Memory B cell (primary cell): ENCODE measurements around the gene CLPSL2.

Source experiments
- ATAC-seq: fragments of 150-1000 bp; cut with Tn5 transposase; 2 replicates; pipeline ENCODE4 v1.10.0; 2021; ENCODE audit warnings: low read depth, mild to moderate bottlenecking, moderate library complexity
- DNase-seq, 2 donors: peaks; one replicate each; pipeline ENCODE4 v3.0.0; 2022; ENCODE audit warnings: low spot score in 2 of 2
- H3K27ac Mint-ChIP-seq: one replicate; pipeline ENCODE4 v1.8.0; 2022; ENCODE audit warnings: mild to moderate bottlenecking, moderate library complexity, mixed read lengths
- H3K27me3 Mint-ChIP-seq: one replicate; pipeline ENCODE4 v1.8.0; 2022; ENCODE audit warnings: mixed read lengths
- H3K36me3 Mint-ChIP-seq: one replicate; pipeline ENCODE4 v1.8.0; 2022; ENCODE audit warnings: mild to moderate bottlenecking, mixed read lengths
- H3K4me1 Mint-ChIP-seq: one replicate; pipeline ENCODE4 v1.8.0; 2022; ENCODE audit warnings: mixed read lengths
- H3K4me3 Mint-ChIP-seq: one replicate; pipeline ENCODE4 v1.8.0; 2022; ENCODE audit warnings: mild to moderate bottlenecking, moderate library complexity, mixed read lengths
- H3K9me3 Mint-ChIP-seq: one replicate; pipeline ENCODE4 v1.8.0; 2022; ENCODE audit warnings: mixed read lengths

Gene CLPSL2

DNA sequence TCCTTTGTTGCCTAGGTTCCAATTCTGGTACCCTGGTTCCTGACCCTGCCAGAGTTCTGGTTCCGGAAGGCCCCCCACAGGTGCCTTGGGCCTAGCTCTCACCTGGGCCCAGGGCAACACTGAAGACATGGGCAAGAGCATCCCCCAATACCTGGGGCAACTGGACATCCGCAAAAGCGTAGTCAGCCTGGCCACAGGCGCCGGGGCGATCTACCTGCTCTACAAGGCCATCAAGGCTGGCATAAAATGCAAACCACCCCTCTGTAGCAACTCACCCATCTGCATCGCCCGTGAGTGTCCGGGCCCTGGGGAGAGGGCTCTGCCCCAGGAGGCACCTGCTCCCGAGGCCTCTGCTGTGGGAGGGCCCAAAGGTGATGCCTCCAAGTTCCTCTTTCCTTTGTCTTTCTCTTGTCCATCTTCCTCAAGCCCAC, 39.4 kb upstream of the CLPSL2 start, which contains the start of gene ARMC12:
Gene ARMC12 (plus strand): TSS at position 51 of the 431 bp plus-strand sequence. CDS start 77 bp downstream, at position 128.
- no peak within 1 kb of the TSS for H3K4me3 Mint-ChIP-seq
- H3K4me1 Mint-ChIP-seq, result peaks cover 14% of the 10 kb centered on the region
- no peaks in the 10 kb centered on the region for H3K36me3 Mint-ChIP-seq
- no peak for ATAC-seq
- H3K27me3 Mint-ChIP-seq, result no peaks in the 10 kb centered on the region
- DNase-seq, result no peak
- no peak within 1 kb of the TSS for H3K27ac Mint-ChIP-seq
- no peaks in the 10 kb centered on the region for H3K9me3 Mint-ChIP-seq

DNA sequence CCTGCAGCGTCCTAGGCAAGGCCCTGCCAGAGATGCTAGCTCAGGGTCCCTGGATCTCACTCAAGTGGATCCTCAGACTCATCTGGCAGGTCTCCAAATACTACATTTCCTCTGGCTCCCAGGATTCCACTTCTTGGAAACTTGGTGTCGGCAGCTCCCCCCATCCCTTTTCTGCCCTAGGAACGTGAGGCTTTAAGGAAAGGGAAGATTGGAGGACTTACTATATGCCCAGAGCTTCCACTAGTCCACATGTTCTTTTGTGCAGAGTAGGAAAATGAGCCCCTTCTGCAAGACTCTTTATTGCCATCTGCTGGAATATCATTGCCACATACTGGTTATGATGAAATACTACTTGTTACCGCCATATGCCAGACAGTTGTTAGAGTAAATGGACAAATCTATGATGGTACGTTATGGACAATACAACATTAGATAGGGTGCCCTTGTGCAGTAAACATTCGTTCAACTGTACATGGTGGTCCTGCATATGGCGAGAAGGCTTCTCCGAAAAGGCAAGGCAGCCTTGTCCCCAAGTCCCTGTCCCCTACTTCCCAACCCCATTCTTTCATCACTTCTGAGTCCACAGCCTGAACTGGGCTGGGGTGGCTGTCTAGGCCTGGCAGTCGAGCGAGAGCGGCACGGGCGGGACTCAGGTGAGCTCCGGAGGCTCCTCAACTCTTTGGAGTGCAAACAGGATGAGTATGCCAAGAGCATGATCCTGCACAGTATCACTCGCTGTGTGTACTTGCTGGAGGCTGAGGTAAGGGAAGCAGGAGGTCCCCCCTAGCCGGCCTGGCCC, 38.8 kb upstream of the CLPSL2 start:
- DNase-seq (peak in 1 of 2 donors; percentile 66), ATAC-seq (peak; percentile 82)
- Mint-ChIP-seq H3K4me3 (no peak overlapping the region), H3K4me1 (peaks cover 9% of the 10 kb centered on the region), H3K9me3 (no peaks in the 10 kb centered on the region), H3K27me3 (no peaks in the 10 kb centered on the region), H3K36me3 (no peaks in the 10 kb centered on the region), H3K27ac (no peak overlapping the region)

DNA sequence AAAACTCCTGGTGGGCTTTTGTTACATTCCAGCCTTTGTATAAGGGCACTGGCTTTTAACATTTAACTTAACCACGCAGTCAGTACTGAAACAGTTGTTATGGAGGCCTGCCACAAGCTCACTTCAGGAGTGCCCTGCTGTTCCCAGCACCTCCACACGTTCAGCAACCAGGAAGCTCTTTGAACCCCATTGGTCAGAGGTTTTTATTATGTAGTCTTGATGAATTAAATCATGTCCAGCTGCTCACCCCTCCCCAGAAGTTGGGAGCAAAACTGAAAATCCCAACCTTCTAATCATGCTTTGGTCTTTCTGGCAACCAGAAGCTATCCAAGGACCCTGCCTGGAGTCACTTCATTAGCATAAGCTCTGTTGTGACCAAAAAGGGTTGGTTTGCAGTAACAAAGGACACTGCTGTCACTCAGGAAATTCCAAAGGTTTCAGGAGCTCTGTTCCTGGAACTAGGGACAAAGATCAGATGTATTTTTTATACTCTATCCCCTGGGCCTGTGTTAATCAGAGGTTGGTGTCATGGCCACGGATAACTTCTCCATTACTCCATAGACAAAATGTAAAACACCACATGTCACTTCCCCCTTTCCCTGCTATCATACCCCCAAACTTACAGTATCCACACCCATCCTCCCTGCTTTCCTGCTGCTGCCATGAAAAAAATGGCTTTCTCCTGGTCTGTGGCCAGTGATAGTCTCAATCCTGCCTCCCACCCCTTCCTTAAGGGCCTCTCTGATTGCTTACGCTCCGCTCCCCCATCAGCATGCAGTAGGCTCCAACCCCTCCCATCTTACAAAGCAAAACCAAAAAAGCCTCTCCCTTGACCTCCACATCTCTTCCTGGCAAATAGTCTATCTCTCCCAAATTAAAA, 36.5 kb upstream of the CLPSL2 start:
- Mint-ChIP-seq H3K9me3 (no peaks in the 10 kb centered on the region), H3K4me1 (peaks cover 9% of the 10 kb centered on the region), H3K27ac (no peak overlapping the region), H3K36me3 (no peaks in the 10 kb centered on the region), H3K4me3 (no peak overlapping the region), H3K27me3 (no peaks in the 10 kb centered on the region)
- no peak for ATAC-seq
- DNase-seq, result no peak

DNA sequence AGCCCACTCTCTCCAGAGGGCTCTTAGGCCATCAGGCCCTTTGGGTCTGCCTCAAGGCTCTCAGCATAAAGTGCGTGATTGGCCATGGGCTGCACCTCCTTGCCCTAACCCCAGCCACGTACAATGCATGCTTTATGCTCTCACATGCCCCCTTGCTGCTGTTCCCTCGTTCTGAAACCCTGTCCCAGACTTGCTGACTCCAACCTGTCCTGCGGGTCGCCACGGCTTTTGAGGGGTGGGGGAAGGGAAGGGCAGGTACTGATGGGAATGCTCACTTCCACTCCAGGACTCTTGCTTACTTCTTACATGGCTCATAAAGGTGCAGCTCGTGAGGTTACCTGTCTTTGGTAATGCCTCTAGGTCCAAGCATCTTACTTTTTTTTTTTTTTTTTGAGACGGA, 33.6 kb upstream of the CLPSL2 start:
- no peak for ATAC-seq
- no peaks in the 10 kb centered on the region for H3K27me3 Mint-ChIP-seq

DNA sequence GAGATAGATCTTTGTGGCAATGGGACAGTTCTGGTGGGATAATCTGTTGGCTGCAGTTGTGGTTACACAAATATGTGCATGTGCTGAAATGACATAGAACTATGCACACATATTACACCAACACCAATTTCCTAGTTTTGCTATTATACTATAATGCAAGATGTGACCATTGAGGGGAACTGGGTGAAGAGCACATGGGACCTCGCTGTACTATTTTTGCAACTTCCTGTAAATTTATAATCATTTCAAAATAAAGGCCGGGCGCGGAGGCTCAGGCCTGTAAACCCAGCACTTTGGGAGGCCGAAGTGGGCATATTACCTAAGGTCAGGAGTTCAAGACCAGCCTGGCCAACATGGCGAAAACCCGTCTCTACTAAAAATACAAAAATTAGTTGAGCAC, 30.9 kb upstream of the CLPSL2 start:
- ATAC-seq, result no peak
- DNase-seq, result no peak
- Mint-ChIP-seq H3K4me3 (no peak overlapping the region), H3K9me3 (peaks cover 6% of the 10 kb centered on the region), H3K4me1 (no peaks in the 10 kb centered on the region), H3K27me3 (peaks cover 3% of the 10 kb centered on the region), H3K36me3 (peaks cover 3% of the 10 kb centered on the region), H3K27ac (no peak overlapping the region)

More for the DNA sequence above, 33.6 kb upstream of the CLPSL2 start:
- H3K9me3 Mint-ChIP-seq, result peaks cover 3% of the 10 kb centered on the region
- H3K4me1 Mint-ChIP-seq, result no peaks in the 10 kb centered on the region
- H3K36me3 Mint-ChIP-seq, result no peaks in the 10 kb centered on the region
- no peak overlapping the region for H3K4me3 Mint-ChIP-seq
- DNase-seq, result no peak
- H3K27ac Mint-ChIP-seq, result no peak overlapping the region

DNA sequence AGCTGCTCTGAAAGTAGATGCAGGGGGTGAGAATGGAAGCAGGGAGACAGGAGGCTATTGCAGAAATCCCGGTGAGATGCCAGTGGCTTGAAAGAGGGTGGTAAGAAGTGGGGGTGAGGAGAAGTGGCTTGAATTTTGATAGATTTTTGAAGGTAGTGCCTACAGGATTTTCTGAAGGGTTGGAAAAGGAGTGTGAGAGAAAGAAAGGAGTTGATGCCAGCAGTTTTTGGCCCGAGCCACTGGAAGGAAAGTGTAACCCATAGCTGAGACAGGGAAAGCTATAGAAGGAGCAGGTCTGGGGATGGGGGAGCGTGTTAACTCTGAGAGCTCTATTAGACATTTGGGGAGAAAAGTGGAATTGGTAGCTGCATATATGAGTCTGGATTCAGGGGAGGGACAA, 29.9 kb upstream of the CLPSL2 start:
- H3K27me3 Mint-ChIP-seq, result peaks cover 3% of the 10 kb centered on the region
- H3K9me3 Mint-ChIP-seq, result peaks cover 6% of the 10 kb centered on the region
- no peak overlapping the region for H3K27ac Mint-ChIP-seq
- DNase-seq (no peak), ATAC-seq (no peak)
- H3K4me1 Mint-ChIP-seq, result no peaks in the 10 kb centered on the region
- H3K36me3 Mint-ChIP-seq, result peaks cover 3% of the 10 kb centered on the region
- no peak overlapping the region for H3K4me3 Mint-ChIP-seq

DNA sequence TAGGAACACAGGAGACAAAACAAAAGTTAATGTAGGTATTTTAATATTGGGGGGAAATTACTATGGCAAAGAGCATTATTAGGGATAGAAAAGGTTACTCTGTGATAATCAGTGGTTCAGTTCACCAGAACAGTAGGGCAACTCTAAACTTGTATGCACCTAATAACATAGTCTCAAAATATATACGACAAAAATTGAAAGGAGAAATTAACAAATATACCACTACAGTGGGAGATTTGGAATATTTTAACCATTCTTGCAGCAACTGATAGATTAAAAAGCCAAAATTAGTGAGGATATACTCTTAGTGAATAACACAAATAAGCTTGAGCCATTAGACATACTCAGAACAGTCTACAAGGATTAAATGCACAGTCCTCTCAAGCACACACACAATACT, 28.5 kb upstream of the CLPSL2 start:
- Mint-ChIP-seq H3K4me1 (no peaks in the 10 kb centered on the region), H3K27me3 (peaks cover 5% of the 10 kb centered on the region), H3K27ac (no peak overlapping the region), H3K9me3 (peaks cover 6% of the 10 kb centered on the region), H3K36me3 (peaks cover 3% of the 10 kb centered on the region), H3K4me3 (no peak overlapping the region)
- DNase-seq (no peak), ATAC-seq (no peak)

DNA sequence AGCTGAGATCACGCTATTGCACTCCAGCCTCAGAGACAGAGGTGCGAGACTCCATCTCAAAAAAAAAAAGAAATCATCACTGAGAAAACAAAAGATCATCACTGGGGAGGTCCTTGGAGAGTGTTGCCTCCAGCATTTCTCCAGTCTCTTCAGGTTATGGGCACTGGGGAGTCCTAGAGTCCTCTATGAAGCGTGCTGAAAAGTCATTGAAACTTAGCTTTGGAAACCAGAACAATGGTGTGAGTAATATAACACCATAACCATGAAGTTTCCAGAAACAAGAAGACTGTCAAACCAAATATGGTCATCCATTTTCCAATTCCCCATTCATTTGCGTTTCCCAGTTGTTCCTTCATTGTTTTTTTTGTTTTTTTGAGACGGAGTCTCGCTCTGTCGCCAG, 25.8 kb upstream of the CLPSL2 start:
- Mint-ChIP-seq H3K4me1 (no peaks in the 10 kb centered on the region), H3K36me3 (peaks cover 3% of the 10 kb centered on the region), H3K27me3 (peaks cover 5% of the 10 kb centered on the region), H3K4me3 (no peak overlapping the region), H3K9me3 (peaks cover 6% of the 10 kb centered on the region), H3K27ac (no peak overlapping the region)
- ATAC-seq, result no peak
- no peak for DNase-seq

DNA sequence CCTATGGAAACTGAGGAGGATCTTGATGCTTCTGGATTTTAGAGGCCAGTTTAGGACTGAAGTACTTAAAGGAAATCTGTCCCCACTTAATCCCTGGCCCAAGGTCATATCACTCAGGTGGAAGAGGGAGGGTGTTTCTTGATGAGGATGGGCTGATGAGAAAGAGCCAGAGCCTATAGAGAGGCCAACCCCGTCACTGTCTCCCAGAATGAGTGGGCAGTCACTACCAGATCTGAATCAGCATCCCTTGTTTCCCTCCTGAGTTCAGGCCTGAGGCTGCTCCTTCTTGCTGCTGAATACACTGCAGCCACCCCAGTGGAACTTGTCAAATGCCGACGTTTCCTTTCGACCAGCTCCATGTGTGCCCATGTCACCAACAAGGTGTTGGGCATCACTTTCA, 24.8 kb upstream of the CLPSL2 start:
- Mint-ChIP-seq H3K27ac (no peak overlapping the region), H3K4me1 (no peaks in the 10 kb centered on the region), H3K4me3 (no peak overlapping the region), H3K36me3 (peaks cover 3% of the 10 kb centered on the region), H3K9me3 (peaks cover 6% of the 10 kb centered on the region), H3K27me3 (peaks cover 5% of the 10 kb centered on the region)
- DNase-seq (no peak), ATAC-seq (no peak)

DNA sequence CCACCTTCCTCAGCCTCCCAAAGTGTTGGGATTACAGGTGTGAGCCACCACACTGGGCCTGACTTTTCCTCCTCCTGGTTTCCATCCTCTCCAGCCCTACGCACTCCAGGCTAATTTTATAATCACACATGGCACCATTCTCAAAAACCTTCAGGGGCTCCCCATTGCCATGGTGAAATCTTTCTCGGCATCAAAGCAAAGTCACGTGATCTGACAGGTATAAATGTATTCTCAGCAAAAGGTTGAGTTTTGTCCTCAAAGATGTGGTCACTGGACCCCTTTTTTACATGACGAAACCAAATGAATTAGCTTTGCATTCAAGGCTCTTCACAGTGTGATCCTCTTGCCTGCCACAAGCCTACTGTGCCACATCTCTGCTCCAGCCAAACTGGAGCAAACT, 24.1 kb upstream of the CLPSL2 start:
- Mint-ChIP-seq H3K4me3 (no peak overlapping the region), H3K36me3 (peaks cover 3% of the 10 kb centered on the region), H3K4me1 (no peaks in the 10 kb centered on the region), H3K27ac (no peak overlapping the region), H3K9me3 (peaks cover 6% of the 10 kb centered on the region), H3K27me3 (peaks cover 5% of the 10 kb centered on the region)
- ATAC-seq (no peak), DNase-seq (no peak)

DNA sequence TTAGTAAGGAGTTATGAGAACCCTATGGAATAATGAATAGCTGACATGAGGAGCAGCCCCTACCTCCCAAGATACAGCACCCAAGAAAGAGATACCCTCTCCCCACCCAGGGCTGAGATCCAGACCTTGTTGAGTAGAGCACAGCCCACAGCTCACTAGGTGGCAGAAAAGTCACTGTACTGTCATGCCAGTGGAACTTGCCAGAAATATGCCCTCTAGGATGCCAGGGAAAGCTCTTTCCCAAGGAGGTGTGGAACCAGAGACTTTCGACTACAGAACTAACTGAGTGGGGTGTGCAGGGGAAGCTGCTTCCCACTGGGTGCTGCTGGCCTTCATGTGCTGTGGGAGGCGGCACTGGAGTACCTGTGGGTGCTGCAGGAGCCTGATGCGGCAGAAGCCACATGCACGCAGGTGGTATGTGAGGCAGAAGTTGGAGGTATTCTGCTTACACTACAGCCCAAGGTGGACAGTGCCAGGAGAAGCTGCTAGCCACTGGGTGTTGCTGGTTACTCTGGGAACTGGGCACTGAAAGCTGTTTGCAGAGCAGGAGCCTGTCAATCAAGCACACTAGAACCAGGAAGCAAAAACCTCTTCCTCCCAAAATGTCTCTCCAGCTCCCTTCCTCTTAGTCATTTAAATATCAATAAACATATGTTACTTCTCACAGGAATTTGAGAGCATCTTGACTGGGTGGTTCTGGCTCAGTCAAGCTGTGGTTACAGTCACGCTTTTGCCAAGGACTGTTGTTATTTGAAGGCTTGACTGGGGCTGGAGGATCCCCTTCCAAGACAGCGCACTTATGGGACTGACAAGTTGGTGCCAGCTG, 21.7 kb upstream of the CLPSL2 start:
- Mint-ChIP-seq H3K27me3 (peaks cover 6% of the 10 kb centered on the region), H3K27ac (no peak overlapping the region), H3K4me1 (peaks cover 7% of the 10 kb centered on the region), H3K4me3 (no peak overlapping the region), H3K36me3 (peaks cover 2% of the 10 kb centered on the region), H3K9me3 (no peaks in the 10 kb centered on the region)
- no peak for ATAC-seq
- no peak for DNase-seq

DNA sequence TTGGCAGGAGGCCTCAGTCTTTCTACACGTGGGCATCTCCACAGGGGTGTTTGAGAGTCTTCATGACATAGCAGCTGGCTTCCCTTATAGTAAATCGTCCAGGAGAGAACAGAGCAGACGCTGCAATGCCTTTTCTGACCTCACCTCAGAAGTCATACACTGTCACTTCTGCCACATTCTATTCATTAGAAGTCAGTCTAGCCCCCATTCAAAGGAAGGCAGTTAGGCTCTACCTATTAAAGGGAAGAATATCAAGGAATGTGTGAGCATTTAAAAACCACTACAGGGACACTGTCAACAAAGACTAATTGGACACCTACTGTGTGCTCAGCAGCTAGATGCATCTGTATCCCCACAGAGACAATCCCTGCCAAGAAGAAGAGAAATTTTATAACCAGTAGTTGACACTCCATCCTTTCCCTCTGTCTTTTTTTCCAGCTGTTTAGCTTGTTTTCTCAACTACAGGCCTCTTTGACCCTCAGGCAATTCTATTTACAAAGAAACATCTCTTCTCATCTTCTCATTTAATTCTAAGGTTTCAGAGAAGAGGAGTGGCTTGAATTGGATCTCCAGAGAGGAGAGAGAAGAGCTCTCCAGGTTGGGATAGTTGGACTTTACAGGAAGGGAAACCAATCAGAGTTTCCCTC, 21.0 kb upstream of the CLPSL2 start:
- DNase-seq, result no peak
- no peak overlapping the region for H3K4me3 Mint-ChIP-seq
- no peak for ATAC-seq
- peaks cover 5% of the 10 kb centered on the region for H3K9me3 Mint-ChIP-seq
- peaks cover 10% of the 10 kb centered on the region for H3K27me3 Mint-ChIP-seq
- peaks cover 12% of the 10 kb centered on the region for H3K4me1 Mint-ChIP-seq
- H3K36me3 Mint-ChIP-seq, result peaks cover 2% of the 10 kb centered on the region
- H3K27ac Mint-ChIP-seq, result no peak overlapping the region

DNA sequence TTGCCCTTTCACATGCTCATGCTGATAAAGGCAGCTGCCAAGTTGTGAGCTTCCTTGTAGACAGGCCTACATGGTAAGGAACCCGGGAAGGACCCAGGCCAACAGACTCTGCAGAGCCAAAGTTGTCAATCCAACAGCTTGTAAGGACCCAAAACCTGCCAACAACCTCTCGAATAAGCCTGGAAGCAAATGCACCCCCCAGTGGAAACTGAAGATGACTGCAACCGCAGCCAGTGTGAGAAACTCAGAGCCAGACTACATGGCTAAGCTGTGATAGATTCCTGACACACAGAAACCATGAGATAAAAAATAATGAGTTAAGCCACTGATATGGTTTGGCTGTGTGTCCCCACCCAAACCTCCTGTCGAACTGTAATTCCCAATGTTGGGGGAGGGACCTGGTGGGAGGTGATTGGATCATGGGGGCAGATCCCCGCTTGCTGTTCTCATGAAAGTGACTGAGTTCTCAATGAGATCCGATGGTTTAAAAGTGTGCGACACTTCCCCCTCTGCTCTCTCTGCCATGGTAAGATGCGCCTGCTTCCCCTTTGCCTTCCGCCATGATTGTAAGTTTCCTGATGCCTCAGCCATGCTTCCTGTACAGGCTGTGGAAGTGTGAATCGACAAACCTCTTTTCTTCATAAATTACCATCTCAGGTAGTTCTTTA, 18.8 kb upstream of the CLPSL2 start:
- Mint-ChIP-seq H3K36me3 (peaks cover 2% of the 10 kb centered on the region), H3K4me3 (no peak overlapping the region), H3K4me1 (peaks cover 17% of the 10 kb centered on the region), H3K27ac (no peak overlapping the region), H3K27me3 (peaks cover 14% of the 10 kb centered on the region), H3K9me3 (peaks cover 7% of the 10 kb centered on the region)
- ATAC-seq (peak; percentile 44), DNase-seq (no peak)
